ENCODE data around the gene MYL9. TPM values are rescaled to one million over a fixed set of nuclear protein-coding genes. Genes with fewer than 3 reads are reported as not detected.

MYL9 gene
- total and polyA plus RNA-seq, 2 of the 4 experiments (the other 2 are of a cell fraction): 97.5 to 425 TPM

DNA sequence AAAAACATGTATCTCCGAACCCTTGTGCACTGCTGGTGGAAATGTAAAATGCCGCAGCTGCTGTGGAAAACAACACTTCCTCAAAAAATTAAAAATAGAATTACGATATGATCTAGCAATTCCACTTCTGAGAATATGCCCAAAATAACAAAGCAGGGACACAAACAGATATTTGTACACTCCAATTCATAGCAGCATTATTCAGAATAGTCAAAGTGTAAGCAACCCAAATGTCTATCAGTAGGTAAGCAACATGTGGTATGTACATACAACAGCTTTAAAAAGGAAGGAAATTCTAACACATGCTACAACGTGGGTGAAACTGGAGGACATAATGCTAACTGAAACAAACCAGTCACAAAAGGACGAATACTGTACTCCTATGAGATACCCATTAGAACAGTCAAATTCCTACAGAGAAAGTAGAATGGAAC lies 58.6 kb downstream of the MYL9 start:
- peaks cover 6% of the 10 kb centered on the region; the same call in 1 of the 2 replicates for H3K4me1 ChIP-seq (ENCODE audit: control insufficient read depth, insufficient read depth, low read length)
- in situ Hi-C loops (cut with MboI; ENCODE audit: low sequenced_read_pairs): no loop called here
- no peaks in the 10 kb centered on the region for H3K9me3 ChIP-seq (ENCODE audit: control insufficient read depth, insufficient read depth, low read length)
- H2AK9ac ChIP-seq (replicated peaks; ENCODE audit: low read depth, low read length, poor library complexity): no peak overlapping the region
- no peak overlapping the region for H3K18ac ChIP-seq (ENCODE audit: low read depth, low read length)
- H4K5ac ChIP-seq (ENCODE audit: low read depth, low read length): no peak overlapping the region
- H3K4ac ChIP-seq (ENCODE audit: low read depth, low read length): no peak overlapping the region
- H2AFZ ChIP-seq (replicated peaks; ENCODE audit: low read length, poor library complexity): no peak overlapping the region
- H3K4me2 ChIP-seq (ENCODE audit: low read depth, low read length): no peak overlapping the region
- H3K14ac ChIP-seq (replicated peaks; ENCODE audit: low read depth, low read length): no peak overlapping the region
- H3K27ac ChIP-seq (ENCODE audit: insufficient read depth, low read length): no peak overlapping the region
- H2BK5ac ChIP-seq (ENCODE audit: low read depth, low read length, poor library complexity, severe bottlenecking): no peak overlapping the region
- H3K36me3 ChIP-seq (ENCODE audit: control insufficient read depth, insufficient read depth, low read length): no peaks in the 10 kb centered on the region
- H3K9ac ChIP-seq (ENCODE audit: low read depth, low read length): no peak overlapping the region
- CTCF ChIA-PET: no interaction called here
- no peak for TF ChIP-seq MXI1 (IDR thresholded peaks at IDR 0.05; ENCODE audit: borderline replicate concordance, low read depth, low read length)
- no peak for TF ChIP-seq RCOR1 (IDR thresholded peaks at IDR 0.05; ENCODE audit: insufficient replicate concordance, low read length)
- TF ChIP-seq, protein P1, sequence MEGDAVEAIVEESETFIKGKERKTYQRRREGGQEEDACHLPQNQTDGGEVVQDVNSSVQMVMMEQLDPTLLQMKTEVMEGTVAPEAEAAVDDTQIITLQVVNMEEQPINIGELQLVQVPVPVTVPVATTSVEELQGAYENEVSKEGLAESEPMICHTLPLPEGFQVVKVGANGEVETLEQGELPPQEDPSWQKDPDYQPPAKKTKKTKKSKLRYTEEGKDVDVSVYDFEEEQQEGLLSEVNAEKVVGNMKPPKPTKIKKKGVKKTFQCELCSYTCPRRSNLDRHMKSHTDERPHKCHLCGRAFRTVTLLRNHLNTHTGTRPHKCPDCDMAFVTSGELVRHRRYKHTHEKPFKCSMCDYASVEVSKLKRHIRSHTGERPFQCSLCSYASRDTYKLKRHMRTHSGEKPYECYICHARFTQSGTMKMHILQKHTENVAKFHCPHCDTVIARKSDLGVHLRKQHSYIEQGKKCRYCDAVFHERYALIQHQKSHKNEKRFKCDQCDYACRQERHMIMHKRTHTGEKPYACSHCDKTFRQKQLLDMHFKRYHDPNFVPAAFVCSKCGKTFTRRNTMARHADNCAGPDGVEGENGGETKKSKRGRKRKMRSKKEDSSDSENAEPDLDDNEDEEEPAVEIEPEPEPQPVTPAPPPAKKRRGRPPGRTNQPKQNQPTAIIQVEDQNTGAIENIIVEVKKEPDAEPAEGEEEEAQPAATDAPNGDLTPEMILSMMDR (conservative IDR thresholded peaks at IDR 0.05; ENCODE audit: low read depth, low read length): no peak
- TF ChIP-seq FOS (IDR thresholded peaks at IDR 0.05; ENCODE audit: low read depth, low read length): no peak
- no peak for TF ChIP-seq SMC3 (IDR thresholded peaks at IDR 0.05; ENCODE audit: low read depth, low read length)
- TF ChIP-seq MAZ (IDR thresholded peaks at IDR 0.05; ENCODE audit: borderline replicate concordance, low read depth, low read length): no peak
- no peak for TF ChIP-seq NFE2L2 (IDR thresholded peaks at IDR 0.05; ENCODE audit: low read depth, low read length)
- TF ChIP-seq RFX5 (IDR thresholded peaks at IDR 0.05; ENCODE audit: low read depth, low read length): no peak
- no peak for TF ChIP-seq MAFK (IDR thresholded peaks at IDR 0.05; ENCODE audit: low read depth, low read length)
- TF ChIP-seq RAD21 (IDR thresholded peaks at IDR 0.05; ENCODE audit: low read length): no peak
- no peak for TF ChIP-seq CEBPB (IDR thresholded peaks at IDR 0.05; ENCODE audit: low read depth, low read length)
- TF ChIP-seq BHLHE40 (IDR thresholded peaks at IDR 0.05; ENCODE audit: low read depth, low read length): no peak
- no peak overlapping the region for H3K23ac ChIP-seq (ENCODE audit: low read depth, low read length)
- DNase-seq (no peak), ATAC-seq (ENCODE audit: low read depth) (no peak)
- H2BK120ac ChIP-seq (ENCODE audit: low read depth, low read length): no peak overlapping the region
- H2BK20ac ChIP-seq (ENCODE audit: low read depth, low read length): no peak overlapping the region
- POLR2A ChIA-PET (ENCODE audit: unreplicated experiment): no interaction called here
- peaks cover 2% of the 10 kb centered on the region; the same call in 1 of the 2 replicates for H3K9me1 ChIP-seq (ENCODE audit: insufficient read depth, low read length)
- H4K8ac ChIP-seq (ENCODE audit: low read depth in 2 of 2, low read length in 2 of 2): no peak overlapping the region
- no peak overlapping the region for H3K4me3 ChIP-seq (ENCODE audit: insufficient read depth, low read depth, low read length)
- H3K79me1 ChIP-seq (ENCODE audit: low read depth in 1 of 2, low read length in 2 of 2): 0 out of 4 replicates have a peak, but pooled peaks cover 0 to 2% of the 10 kb centered on the region in 2 experiments
- no peak overlapping the region for H2BK15ac ChIP-seq (ENCODE audit: low read depth, low read length)
- H2AK5ac ChIP-seq (ENCODE audit: low read depth, low read length): no peak overlapping the region
- dilution Hi-C loops (cut with HindIII; ENCODE audit: low sequenced_read_pairs, unreplicated experiment): no loop called here
- intact Hi-C loops (cut with micrococcal nuclease): no loop called here
- BruUV-seq (replicated peaks): no TSS peak
- H3K27me3 ChIP-seq (ENCODE audit: control insufficient read depth, insufficient read depth, low read length): no peaks in the 10 kb centered on the region
- no peak overlapping the region for H3K56ac ChIP-seq (ENCODE audit: extremely low read depth, insufficient read depth, low read length)
- no peaks in the 10 kb centered on the region for H4K20me1 ChIP-seq (ENCODE audit: insufficient read depth, low read length)
- WGBS, 2 experiments (ENCODE audit: extremely low coverage in 2 of 2, insufficient read length in 1 of 2): no CpG with 5 or more reads among the region's 5 CpGs
- no peak overlapping the region for H4K91ac ChIP-seq (ENCODE audit: insufficient read depth, low read depth, low read length)
